H9 (cell line): ENCODE results near the gene TOR4A. TPM values are rescaled to one million over a fixed set of nuclear protein-coding genes. Genes with fewer than 3 reads are reported as not detected.
A peak's percentile ranks its signal among the peaks of the same experiment; 100 is the strongest.

Source experiments
- DNase-seq: peaks from one replicate; pipeline ENCODE4 v3.0.0-alpha.2; 2017
- H2AFZ ChIP-seq: one replicate; pipeline ENCODE4 v1.6.1; 2013; ENCODE audit warnings: mild to moderate bottlenecking, low read length, control low read depth, moderate library complexity
- H2AK5ac ChIP-seq: 2 replicates; pipeline ENCODE4 v1.6.1; 2013; ENCODE audit warnings: low read length, control low read depth, mixed read lengths; ENCODE audit not compliant: insufficient read length
- H2BK120ac ChIP-seq: one replicate; pipeline ENCODE4 v1.6.1; 2013; ENCODE audit warnings: low read depth, mild to moderate bottlenecking, low read length, control low read depth, inconsistent platforms; ENCODE audit not compliant: poor library complexity, severe bottlenecking
- H2BK12ac ChIP-seq: 2 replicates; pipeline ENCODE4 v1.6.1; 2013; ENCODE audit warnings: low read length, control low read depth, mixed read lengths, low read depth; ENCODE audit not compliant: insufficient read length
- H2BK15ac ChIP-seq: 2 replicates; pipeline ENCODE4 v1.6.1; 2013; ENCODE audit warnings: low read depth, low read length, control low read depth
- H2BK20ac ChIP-seq: one replicate; pipeline ENCODE4 v1.6.1; 2013; ENCODE audit warnings: low read depth, mild to moderate bottlenecking, low read length, control low read depth, inconsistent platforms; ENCODE audit not compliant: poor library complexity, severe bottlenecking
- H2BK5ac ChIP-seq: 2 replicates; pipeline ENCODE4 v1.6.1; 2013; ENCODE audit warnings: low read length, control low read depth, mixed read lengths; ENCODE audit not compliant: insufficient read length
- H3K14ac ChIP-seq: 2 replicates; pipeline ENCODE4 v1.6.1; 2013; ENCODE audit warnings: low read length, control low read depth; ENCODE audit not compliant: insufficient read depth
- H3K18ac ChIP-seq: 2 replicates; pipeline ENCODE4 v1.6.1; 2013; ENCODE audit warnings: low read depth, mild to moderate bottlenecking, mixed read lengths, low read length, control low read depth; ENCODE audit not compliant: insufficient read length
- H3K23ac ChIP-seq: 2 replicates; pipeline ENCODE4 v1.6.1; 2013; ENCODE audit warnings: low read length, control low read depth, mixed read lengths, low read depth; ENCODE audit not compliant: insufficient read length
- H3K23me2 ChIP-seq: 2 replicates; pipeline ENCODE4 v1.6.1; 2013; ENCODE audit warnings: low read depth, mild to moderate bottlenecking, mixed read lengths, low read length, control low read depth; ENCODE audit not compliant: insufficient read length, poor library complexity, severe bottlenecking
- H3K27ac ChIP-seq: 2 replicates; pipeline ENCODE4 v1.5.1; 2013; ENCODE audit warnings: low read length, control low read depth, mixed read lengths, low read depth; ENCODE audit not compliant: insufficient read length
- H3K27me3 ChIP-seq: 2 replicates; pipeline ENCODE4 v1.6.1; 2013; ENCODE audit warnings: low read length, control low read depth, inconsistent platforms; ENCODE audit not compliant: insufficient read depth
- H3K4ac ChIP-seq: 2 replicates; pipeline ENCODE4 v1.6.1; 2013; ENCODE audit warnings: low read depth, mild to moderate bottlenecking, control low read depth, inconsistent platforms, low read length, moderate library complexity
- H3K4me1 ChIP-seq: 2 replicates; pipeline ENCODE4 v1.6.1; 2013; ENCODE audit warnings: low read length, control low read depth, inconsistent platforms; ENCODE audit not compliant: insufficient read depth
- H3K4me2 ChIP-seq: 2 replicates; pipeline ENCODE4 v1.6.1; 2013; ENCODE audit warnings: low read length, control low read depth, mixed read lengths; ENCODE audit not compliant: insufficient read length, insufficient read depth
- H3K56ac ChIP-seq: 2 replicates; pipeline ENCODE4 v1.6.1; 2013; ENCODE audit warnings: low read depth, mild to moderate bottlenecking, mixed read lengths, low read length, control low read depth; ENCODE audit not compliant: insufficient read length
- H3K79me1 ChIP-seq: 2 replicates; pipeline ENCODE4 v1.6.1; 2013; ENCODE audit warnings: low read depth, mild to moderate bottlenecking, moderate library complexity, low read length, control low read depth, inconsistent platforms; ENCODE audit not compliant: insufficient read depth, poor library complexity, severe bottlenecking
- H3K79me2 ChIP-seq: 2 replicates; pipeline ENCODE4 v1.6.1; 2013; ENCODE audit warnings: low read length, control low read depth, inconsistent platforms; ENCODE audit not compliant: insufficient read depth
- H3K9ac ChIP-seq: 2 replicates; pipeline ENCODE4 v1.6.1; 2013; ENCODE audit warnings: low read length, control low read depth, mixed read lengths; ENCODE audit not compliant: insufficient read length; ENCODE audit errors: extremely low read depth
- H3K9me3 ChIP-seq: one replicate; pipeline ENCODE4 v1.6.1; 2013; ENCODE audit warnings: low read depth, low read length, inconsistent platforms; ENCODE audit not compliant: control insufficient read depth
- H3T11ph ChIP-seq: one replicate; pipeline ENCODE4 v1.6.1; 2013; ENCODE audit warnings: mild to moderate bottlenecking, low read length, control low read depth, inconsistent platforms
- H4K20me1 ChIP-seq: one replicate; pipeline ENCODE4 v1.6.1; 2013; ENCODE audit not compliant: control insufficient read depth, insufficient read length, insufficient read depth
- H4K5ac ChIP-seq: 2 replicates; pipeline ENCODE4 v1.6.1; 2013; ENCODE audit warnings: low read depth, mild to moderate bottlenecking, mixed read lengths, low read length, control low read depth; ENCODE audit not compliant: insufficient read length
- H4K8ac ChIP-seq: replicated peaks from 2 replicates; pipeline ENCODE4 v1.6.1; 2013; ENCODE audit warnings: low read length, control low read depth, mixed read lengths, low read depth; ENCODE audit not compliant: insufficient read length
- H4K91ac ChIP-seq: 2 replicates; pipeline ENCODE4 v1.6.1; 2013; ENCODE audit warnings: low read depth, mild to moderate bottlenecking, moderate library complexity, mixed read lengths, low read length, control low read depth; ENCODE audit not compliant: insufficient read length
- H3K27ac Mint-ChIP-seq, 3 experiments: 2 replicates in 2 of 3; 3 replicates in 1 of 3; pipeline ENCODE4 v1.8.0; 2020 to 2021; ENCODE audit warnings: mixed read lengths in 3 of 3, mild to moderate bottlenecking in 1 of 3, moderate library complexity in 1 of 3
- H3K27me3 Mint-ChIP-seq: 2 replicates; pipeline ENCODE4 v1.8.0; 2021; ENCODE audit warnings: low read depth, mild to moderate bottlenecking, moderate library complexity, mixed read lengths
- H3K36me3 Mint-ChIP-seq, 3 experiments: 2 replicates in 2 of 3; 3 replicates in 1 of 3; pipeline ENCODE4 v1.8.0; 2020 to 2021; ENCODE audit warnings: low read depth in 3 of 3, mixed read lengths in 3 of 3; ENCODE audit not compliant: insufficient read depth in 1 of 3
- H3K4me1 Mint-ChIP-seq, 2 experiments: 2 replicates each; pipeline ENCODE4 v1.8.0; 2020; ENCODE audit warnings: mixed read lengths in 2 of 2
- H3K4me3 Mint-ChIP-seq, 2 experiments: 2 replicates in 1 of 2; 3 replicates in 1 of 2; pipeline ENCODE4 v1.8.0; 2020 to 2021; ENCODE audit warnings: mild to moderate bottlenecking in 2 of 2, mixed read lengths in 2 of 2, moderate library complexity in 1 of 2
- H3K9me3 Mint-ChIP-seq, 2 experiments: 2 replicates in 1 of 2; 3 replicates in 1 of 2; pipeline ENCODE4 v1.8.0; 2020; ENCODE audit warnings: mild to moderate bottlenecking in 2 of 2, mixed read lengths in 2 of 2, moderate library complexity in 1 of 2
- WGBS: extraction: QIAGEN DNeasy Blood & Tissue Kit; methylation state at CpG from one replicate; pipeline ENCODE4 v1.1.7; 2013; ENCODE audit warnings: missing lambda C conversion rate, low lambda C conversion rate, mixed read lengths; ENCODE audit not compliant: insufficient read length; ENCODE audit errors: extremely low coverage; 5-methylcytosine and 5-hydroxymethylcytosine counted together
- total RNA-seq: library from RNA; stranded (reverse); gene quantifications from 2 replicates; pipeline ENCODE4 v1.2.1, GENCODE V29; 2021
- TF ChIP-seq, protein P1 (sequence below): fragments of 200-600 bp; sonication (generic); conservative IDR thresholded peaks from 3 replicates; pipeline ENCODE4 v1.8.0; 2021; ENCODE audit warnings: antibody characterized with exemption, mild to moderate bottlenecking

The TOR4A gene
- total RNA-seq, 1 experiment from 2014 or later, result 6.2 TPM

DNA sequence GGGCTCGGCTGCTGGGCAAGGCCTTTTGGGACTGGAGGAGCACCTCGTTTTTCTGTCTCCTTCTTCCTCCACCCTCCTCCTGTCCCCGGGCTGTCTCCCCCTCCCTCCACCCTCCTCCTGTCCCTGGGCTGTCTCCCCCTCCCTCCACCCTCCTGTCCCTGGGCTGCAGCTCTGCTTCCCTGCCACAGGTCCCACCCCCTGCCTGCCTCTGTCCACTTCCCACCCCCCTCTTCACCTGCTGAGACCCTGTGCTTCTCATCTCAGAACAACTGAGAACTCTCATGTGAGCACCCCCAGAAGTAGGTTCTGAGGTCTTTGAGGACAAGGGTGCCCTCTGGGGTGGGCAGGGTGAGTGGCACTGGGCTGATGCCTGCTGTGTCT, 5.8 kb upstream of the TOR4A start:
- Histone ChIP-seq H3K23ac (no peak overlapping the region), H4K20me1 (no peaks in the 10 kb centered on the region), H3K79me1 (no peaks in the 10 kb centered on the region), H4K8ac (no peak overlapping the region), H2BK20ac (no peak overlapping the region), H3K4ac (no peak overlapping the region), H2BK120ac (no peak overlapping the region), H2AFZ (no peak overlapping the region), H3K27ac (no peak overlapping the region), H3K79me2 (no peaks in the 10 kb centered on the region), H2BK5ac (no peak overlapping the region), H3K23me2 (no peaks in the 10 kb centered on the region), H4K91ac (no peak overlapping the region), H3K56ac (no peak overlapping the region), H3T11ph (no peak overlapping the region), H3K27me3 (no peaks in the 10 kb centered on the region), H3K14ac (no peak overlapping the region), H2BK12ac (no peak overlapping the region), H3K18ac (no peak overlapping the region), H3K9me3 (no peaks in the 10 kb centered on the region), H3K4me2 (no peak overlapping the region), H3K9ac (no peak overlapping the region), H2BK15ac (no peak overlapping the region), H4K5ac (no peak overlapping the region), H2AK5ac (no peak overlapping the region), H3K4me1 (no peaks in the 10 kb centered on the region)
- TF ChIP-seq, protein P1, sequence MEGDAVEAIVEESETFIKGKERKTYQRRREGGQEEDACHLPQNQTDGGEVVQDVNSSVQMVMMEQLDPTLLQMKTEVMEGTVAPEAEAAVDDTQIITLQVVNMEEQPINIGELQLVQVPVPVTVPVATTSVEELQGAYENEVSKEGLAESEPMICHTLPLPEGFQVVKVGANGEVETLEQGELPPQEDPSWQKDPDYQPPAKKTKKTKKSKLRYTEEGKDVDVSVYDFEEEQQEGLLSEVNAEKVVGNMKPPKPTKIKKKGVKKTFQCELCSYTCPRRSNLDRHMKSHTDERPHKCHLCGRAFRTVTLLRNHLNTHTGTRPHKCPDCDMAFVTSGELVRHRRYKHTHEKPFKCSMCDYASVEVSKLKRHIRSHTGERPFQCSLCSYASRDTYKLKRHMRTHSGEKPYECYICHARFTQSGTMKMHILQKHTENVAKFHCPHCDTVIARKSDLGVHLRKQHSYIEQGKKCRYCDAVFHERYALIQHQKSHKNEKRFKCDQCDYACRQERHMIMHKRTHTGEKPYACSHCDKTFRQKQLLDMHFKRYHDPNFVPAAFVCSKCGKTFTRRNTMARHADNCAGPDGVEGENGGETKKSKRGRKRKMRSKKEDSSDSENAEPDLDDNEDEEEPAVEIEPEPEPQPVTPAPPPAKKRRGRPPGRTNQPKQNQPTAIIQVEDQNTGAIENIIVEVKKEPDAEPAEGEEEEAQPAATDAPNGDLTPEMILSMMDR, result no peak
- Mint-ChIP-seq H3K9me3 (no peaks in the 10 kb centered on the region; a peak in 1 of 5 replicates), H3K4me1 (peaks cover 15 to 20% of the 10 kb centered on the region in 2 experiments), H3K36me3 (peaks cover 11 to 39% (median 34%) of the 10 kb centered on the region in 3 experiments; a peak in 6 of 7 replicates), H3K27ac (peak overlapping the region in 1 of 3 experiments; percentile 53; a peak in 1 of 7 replicates), H3K27me3 (no peaks in the 10 kb centered on the region), H3K4me3 (no peak overlapping the region)
- WGBS, result no CpG with 5 or more reads among the region's 3 CpGs
- no peak for DNase-seq
